Stromal cell of bone marrow (primary cell): ENCODE measurements around the gene PRDM7.
"Not testable (repeated sequence)": the region's sequence is repeated elsewhere in the genome, so short reads cannot be mapped to it uniquely, and the experiment has no call there.

Experiments
- DNase-seq: peaks from one replicate; pipeline ENCODE4 v3.0.0-alpha.2; 2012; ENCODE audit warnings: low read depth

Gene PRDM7

GRCh38 chr16:90012991-90013745, 64.0 kb downstream of the PRDM7 start:
- DNase-seq, result no peak

GRCh38 chr16:90011908-90012501, 65.1 kb downstream of the PRDM7 start:
- DNase-seq, result no peak

- no peak for DNase-seq
Observed at GRCh38 chr16:90011508-90011819, 65.7 kb downstream of the PRDM7 start.

- DNase-seq, result no peak
Observed at GRCh38 chr16:90010676-90011507, 66.2 kb downstream of the PRDM7 start.

- no peak for DNase-seq
Observed at GRCh38 chr16:90009172-90009899, 67.8 kb downstream of the PRDM7 start.

GRCh38 chr16:90008708-90009145, 68.4 kb downstream of the PRDM7 start:
- DNase-seq, result no peak

- DNase-seq, result not testable (repeated sequence)
Observed at GRCh38 chr16:90007635-90008234, 69.4 kb downstream of the PRDM7 start.

GRCh38 chr16:90007015-90007414, 70.1 kb downstream of the PRDM7 start:
- DNase-seq, result no peak
